Lung (tissue), 12 donors: ENCODE measurements around the gene TRAPPC13. TPM values are rescaled to one million over a fixed set of nuclear protein-coding genes. Genes with fewer than 3 reads are reported as not detected.
A peak's percentile ranks its signal among the peaks of the same experiment; 100 is the strongest.
"Not testable (repeated sequence)": the region's sequence is repeated elsewhere in the genome, so short reads cannot be mapped to it uniquely, and the experiment has no call there.

Source experiments
- ATAC-seq: fragments of 200-7000 bp; cut with Tn5 transposase; one replicate; pipeline ENCODE4 v1.9.1; 2020; ENCODE audit warnings: moderate number of reproducible peaks; ENCODE audit not compliant: insufficient read depth, low FRiP score
- DNase-seq, 3 donors: peaks; one replicate each; pipeline ENCODE4 v3.0.0-alpha.2; 2013 to 2017
- H3K27ac ChIP-seq, 2 donors: one replicate each; pipeline ENCODE4 v1.5.1; 2013; ENCODE audit warnings: mild to moderate bottlenecking in 2 of 2, moderate library complexity in 2 of 2, control low read depth in 1 of 2, inconsistent platforms in 1 of 2, low read depth in 1 of 2, low read length in 1 of 2
- H3K27me3 ChIP-seq, 3 donors: one replicate each; pipeline ENCODE4 v1.5.1; 2013; ENCODE audit warnings: low read length in 2 of 3; ENCODE audit not compliant: control insufficient read depth in 3 of 3, insufficient read depth in 3 of 3
- H3K36me3 ChIP-seq, 4 donors: one replicate each; pipeline ENCODE4 v1.5.1; 2013; ENCODE audit warnings: low read length in 4 of 4, mild to moderate bottlenecking in 1 of 4, moderate library complexity in 1 of 4; ENCODE audit not compliant: control insufficient read depth in 4 of 4, insufficient read depth in 4 of 4
- H3K4me1 ChIP-seq, 5 donors: one replicate each; pipeline ENCODE4 v1.5.1; 2013; ENCODE audit warnings: low read length in 5 of 5, mild to moderate bottlenecking in 2 of 5, moderate library complexity in 1 of 5; ENCODE audit not compliant: control insufficient read depth in 5 of 5, insufficient read depth in 5 of 5
- H3K4me3 ChIP-seq: one replicate; pipeline ENCODE4 v1.5.1; 2013; ENCODE audit warnings: mild to moderate bottlenecking, control low read depth, moderate library complexity
- H3K9ac ChIP-seq, 2 donors: one replicate each; pipeline ENCODE4 v1.5.1; 2013; ENCODE audit warnings: low read length in 2 of 2, control low read depth in 1 of 2; ENCODE audit not compliant: insufficient read depth in 1 of 2
- H3K9me3 ChIP-seq, 4 donors: one replicate each; pipeline ENCODE4 v1.5.1; 2013; ENCODE audit warnings: low read length in 3 of 4, mild to moderate bottlenecking in 1 of 4, moderate library complexity in 1 of 4; ENCODE audit not compliant: control insufficient read depth in 4 of 4, insufficient read depth in 3 of 4
- CTCF ChIP-seq: IDR thresholded peaks from 2 replicates; pipeline ENCODE4 v1.5.1; 2012; ENCODE audit warnings: mild to moderate bottlenecking; ENCODE audit errors: control extremely low read depth, extremely low read depth
- WGBS, 2 donors: extraction: QIAGEN DNeasy Blood & Tissue Kit; methylation state at CpG; one replicate each; pipeline ENCODE4 v1.1.7; 2013; 5-methylcytosine and 5-hydroxymethylcytosine counted together
- polyA plus RNA-seq, 2 donors: library from polyadenylated mRNA; stranded (reverse); fragments of 200-250 nt; gene quantifications; one replicate each; pipeline ENCODE4 v1.2.1, GENCODE V29; 2013
- total RNA-seq, 2 donors: library from RNA; depleted of rRNA in 1 of 2; stranded (reverse); fragments of >200 nt in 1 of 2; gene quantifications; one replicate each; pipeline ENCODE4 v1.2.1, GENCODE V29; 2014 to 2021
- donor health status: control.
- donor health status: control.
- donor health status: Bipolar disorder and iron deficiency.
- donor health status: healthy.
- donor health status: DM: yes; HTN: yes; CAD: no.

Gene TRAPPC13
- total and polyA plus RNA-seq, 4 donors: 13.3 to 42.0 (median 17.0) TPM

GRCh38 chr5:65611524-65611923, 13.3 kb upstream of the TRAPPC13 start:
- peak; percentile 61 to 84 (median 65) for DNase-seq
- peaks cover 0 to 2% (median 0%) of the 10 kb centered on the region in 5 donors for H3K4me1 ChIP-seq
- 74 to 91% methylated on average over 3 of the region's 3 CpGs for WGBS, 2 donors
- no peak for TF ChIP-seq CTCF
- no peaks in the 10 kb centered on the region for H3K27me3 ChIP-seq
- no peak overlapping the region for H3K9ac ChIP-seq
- no peak overlapping the region for H3K27ac ChIP-seq
- H3K36me3 ChIP-seq: peaks cover 14 to 54% (median 28%) of the 10 kb centered on the region in 4 donors
- no peaks in the 10 kb centered on the region for H3K9me3 ChIP-seq
- peak; percentile 75 for ATAC-seq
- no peak overlapping the region for H3K4me3 ChIP-seq

- no peak overlapping the region for H3K9ac ChIP-seq
- H3K27ac ChIP-seq: no peak overlapping the region
- ATAC-seq: peak; percentile 16
- no peaks in the 10 kb centered on the region for H3K9me3 ChIP-seq
- DNase-seq: peak in 1 of 3 donors; percentile 15
- no peak for TF ChIP-seq CTCF
- H3K27me3 ChIP-seq: no peaks in the 10 kb centered on the region
- 78 to 92% methylated on average over 4 of the region's 4 CpGs for WGBS, 2 donors
- peaks cover 0 to 2% (median 0%) of the 10 kb centered on the region in 5 donors for H3K4me1 ChIP-seq
- no peak overlapping the region for H3K4me3 ChIP-seq
- H3K36me3 ChIP-seq: peaks cover 12 to 49% (median 25%) of the 10 kb centered on the region in 4 donors
Observed at GRCh38 chr5:65612298-65612907, 12.4 kb upstream of the TRAPPC13 start.

- Histone ChIP-seq H3K9ac (no peak overlapping the region), H3K36me3 (peaks cover 3 to 15% (median 6%) of the 10 kb centered on the region in 4 donors), H3K27ac (no peak overlapping the region), H3K27me3 (no peaks in the 10 kb centered on the region), H3K4me1 (peaks cover 0 to 15% (median 9%) of the 10 kb centered on the region in 5 donors), H3K4me3 (no peak overlapping the region), H3K9me3 (no peaks in the 10 kb centered on the region)
- DNase-seq (no peak), ATAC-seq (no peak)
- TF ChIP-seq CTCF: no peak
- WGBS, 2 donors: 90 to 97% methylated on average over 4 of the region's 4 CpGs
Observed at GRCh38 chr5:65620021-65620420, 4.8 kb upstream of the TRAPPC13 start.

- ATAC-seq, H3K9ac ChIP-seq, H3K4me3 ChIP-seq, DNase-seq, H3K27me3 ChIP-seq, H3K9me3 ChIP-seq, H3K27ac ChIP-seq, H3K36me3 ChIP-seq: not testable (repeated sequence)
- H3K4me1 ChIP-seq: peaks cover 0 to 22% (median 13%) of the 10 kb centered on the region in 5 donors
- 89 to 91% methylated on average over 4 of the region's 4 CpGs for WGBS, 2 donors
Observed at GRCh38 chr5:65621961-65622360, 2.9 kb upstream of the TRAPPC13 start.
